ENCODE measurements around the gene HNRNPU.
"Not testable (repeated sequence)": the region's sequence is repeated elsewhere in the genome, so short reads cannot be mapped to it uniquely, and the experiment has no call there.

Gene HNRNPU

GRCh38 chr1:244839656-244840055, 24.7 kb downstream of the HNRNPU start:
- DNase-seq, result no peak

- DNase-seq, result no peak
Observed at GRCh38 chr1:244837597-244838258, 26.6 kb downstream of the HNRNPU start.

- no peak for DNase-seq
Observed at GRCh38 chr1:244836584-244836983, 27.8 kb downstream of the HNRNPU start.

- DNase-seq, result no peak
Observed at GRCh38 chr1:244836135-244836521, 28.2 kb downstream of the HNRNPU start.

- peak; percentile 76 for DNase-seq
Observed at GRCh38 chr1:244835276-244836134, 28.8 kb downstream of the HNRNPU start, which contains the start of gene COX20. TSS of gene COX20 (plus strand) at chr1:244835658. CDS start at chr1:244835715, 57 bp downstream.

- DNase-seq, result peak; percentile 99
Observed at GRCh38 chr1:244834543-244835275, 29.6 kb downstream of the HNRNPU start.

- peak; percentile 65 for DNase-seq
Observed at GRCh38 chr1:244833734-244834542, 30.4 kb downstream of the HNRNPU start.

GRCh38 chr1:244833260-244833659, 31.1 kb downstream of the HNRNPU start:
- not testable (repeated sequence) for DNase-seq

GRCh38 chr1:244830639-244831038, 33.7 kb downstream of the HNRNPU start:
- DNase-seq, result no peak

GRCh38 chr1:244826712-244827111, 37.6 kb downstream of the HNRNPU start:
- DNase-seq, result no peak

GRCh38 chr1:244822878-244823277, 41.5 kb downstream of the HNRNPU start:
- no peak for DNase-seq

GRCh38 chr1:244821134-244821533, 43.2 kb downstream of the HNRNPU start:
- no peak for DNase-seq

GRCh38 chr1:244820131-244820530, 44.2 kb downstream of the HNRNPU start:
- no peak for DNase-seq

- no peak for DNase-seq
Observed at GRCh38 chr1:244817415-244817894, 46.9 kb downstream of the HNRNPU start.

GRCh38 chr1:244815600-244816099, 48.7 kb downstream of the HNRNPU start:
- DNase-seq, result peak; percentile 94

- DNase-seq, result no peak
Observed at GRCh38 chr1:244813327-244813726, 51.0 kb downstream of the HNRNPU start.

GRCh38 chr1:244810221-244810620, 54.1 kb downstream of the HNRNPU start:
- DNase-seq, result no peak

- no peak for DNase-seq
Observed at GRCh38 chr1:244807138-244807537, 57.2 kb downstream of the HNRNPU start.

GRCh38 chr1:244804841-244805240, 59.5 kb downstream of the HNRNPU start:
- no peak for DNase-seq

- no peak for DNase-seq
Observed at GRCh38 chr1:244802556-244803239, 61.6 kb downstream of the HNRNPU start.

- DNase-seq, result no peak
Observed at GRCh38 chr1:244802041-244802440, 62.3 kb downstream of the HNRNPU start.

GRCh38 chr1:244801246-244801645, 63.1 kb downstream of the HNRNPU start:
- no peak for DNase-seq

Data from SIG-M5 (cell line).